DOHH2 (cell line): ENCODE results near the gene LDLRAD4.

Source experiments
- H3F3A ChIP-seq: fragments of 200-600 bp; sonication (generic), shearing (Covaris generic); 2 replicates; pipeline ENCODE4 v1.6.0; 2016; ENCODE audit warnings: antibody characterized with exemption, mild to moderate bottlenecking; ENCODE audit not compliant: control insufficient read depth, insufficient read depth
- H3K27ac ChIP-seq: fragments of 200-600 bp; sonication (generic); 2 replicates; pipeline ENCODE4 v1.5.1; 2014; ENCODE audit warnings: low read depth, mild to moderate bottlenecking, low read length, moderate library complexity
- H3K27me3 ChIP-seq: fragments of 200-600 bp; sonication (generic); 2 replicates; pipeline ENCODE4 v1.6.1; 2014; ENCODE audit warnings: mild to moderate bottlenecking, low read length, mixed read lengths; ENCODE audit not compliant: control insufficient read depth
- H3K36me3 ChIP-seq: fragments of 200-600 bp; sonication (generic); 2 replicates; pipeline ENCODE4 v1.6.1; 2014; ENCODE audit warnings: mild to moderate bottlenecking, low read length, moderate library complexity, mixed read lengths; ENCODE audit not compliant: control insufficient read depth
- H3K4me1 ChIP-seq: fragments of 200-600 bp; sonication (generic); 2 replicates; pipeline ENCODE4 v1.6.1; 2014; ENCODE audit warnings: mild to moderate bottlenecking, low read length, mixed read lengths; ENCODE audit not compliant: control insufficient read depth
- H3K4me2 ChIP-seq: fragments of 200-600 bp; sonication (generic); 2 replicates; pipeline ENCODE4 v1.6.0; 2014; ENCODE audit warnings: mild to moderate bottlenecking, low read length, moderate library complexity
- H3K4me3 ChIP-seq: fragments of 200-600 bp; sonication (generic); 2 replicates; pipeline ENCODE4 v1.5.1; 2014; ENCODE audit warnings: mild to moderate bottlenecking, low read length, mixed read lengths
- H3K79me2 ChIP-seq: fragments of 200-600 bp; sonication (generic); 2 replicates; pipeline ENCODE4 v1.6.1; 2014; ENCODE audit warnings: mild to moderate bottlenecking, low read length, mixed read lengths; ENCODE audit not compliant: control insufficient read depth
- H3K9me2 ChIP-seq: fragments of 200-600 bp; sonication (generic); replicated peaks from 2 replicates; pipeline ENCODE4 v1.6.1; 2014; ENCODE audit warnings: mild to moderate bottlenecking, low read length, mixed read lengths; ENCODE audit not compliant: control insufficient read depth
- H3K9me3 ChIP-seq: fragments of 200-600 bp; sonication (generic); 2 replicates; pipeline ENCODE4 v1.6.1; 2014; ENCODE audit warnings: antibody characterized with exemption, low read length, mixed read lengths; ENCODE audit not compliant: control insufficient read depth, insufficient read depth
- H4K20me1 ChIP-seq: fragments of 200-600 bp; sonication (generic); 2 replicates; pipeline ENCODE4 v1.6.0; 2014; ENCODE audit warnings: low read depth, mild to moderate bottlenecking, antibody characterized with exemption, low read length, moderate library complexity; ENCODE audit not compliant: control insufficient read depth, insufficient read depth
- CTCF ChIP-seq: fragments of 200-600 bp; sonication (generic); IDR thresholded peaks from one replicate; pipeline ENCODE4 v1.5.1; 2014; ENCODE audit warnings: antibody characterized with exemption, mild to moderate bottlenecking, low read depth, low read length; ENCODE audit not compliant: poor library complexity, severe bottlenecking
- EZH2phosphoT487 ChIP-seq: fragments of 200-600 bp; sonication (generic); IDR thresholded peaks from 2 replicates; pipeline ENCODE4 v1.6.1; 2017; ENCODE audit warnings: borderline replicate concordance, mild to moderate bottlenecking, antibody characterized with exemption, low read length, moderate library complexity, mixed read lengths

LDLRAD4 gene

GRCh38 chr18:13306583-13306982, 88.0 kb downstream of the LDLRAD4 start:
- H4K20me1 ChIP-seq = no peaks in the 10 kb centered on the region
- no peaks in the 10 kb centered on the region for H3K79me2 ChIP-seq
- H3K27me3 ChIP-seq = peaks cover 2% of the 10 kb centered on the region; the same call in 1 of the 2 replicates
- no peaks in the 10 kb centered on the region for H3K9me2 ChIP-seq
- TF ChIP-seq EZH2phosphoT487 (no peak), CTCF (no peak)
- no peaks in the 10 kb centered on the region for H3F3A ChIP-seq
- H3K27ac ChIP-seq = no peak overlapping the region
- no peaks in the 10 kb centered on the region for H3K9me3 ChIP-seq
- H3K4me3 ChIP-seq = no peak overlapping the region
- no peak overlapping the region for H3K4me2 ChIP-seq
- H3K36me3 ChIP-seq = no peaks in the 10 kb centered on the region
- no peaks in the 10 kb centered on the region for H3K4me1 ChIP-seq

DNA sequence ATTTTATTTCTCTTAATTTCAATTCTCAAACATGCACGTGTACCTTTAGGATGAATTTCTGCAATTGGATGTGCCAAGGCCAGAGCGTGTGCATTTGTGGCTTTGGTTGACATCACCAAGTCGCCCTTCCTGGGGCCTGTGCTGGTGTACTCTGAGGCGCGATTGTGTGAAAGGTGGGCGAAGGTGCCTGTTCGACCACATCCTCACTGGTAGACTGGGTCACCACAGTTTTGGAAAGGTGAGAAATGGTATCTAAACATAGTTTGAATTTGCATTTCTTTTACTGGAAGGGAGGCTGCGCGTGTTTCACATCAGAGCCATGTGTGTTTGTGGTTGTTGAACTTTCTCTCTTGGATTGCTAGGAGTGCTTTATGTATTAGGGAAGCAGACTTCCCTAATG, 89.8 kb downstream of the LDLRAD4 start:
- Histone ChIP-seq H4K20me1 (no peaks in the 10 kb centered on the region), H3K27ac (no peak overlapping the region), H3K36me3 (no peaks in the 10 kb centered on the region), H3F3A (no peaks in the 10 kb centered on the region), H3K4me2 (no peak overlapping the region), H3K4me1 (no peaks in the 10 kb centered on the region), H3K4me3 (no peak overlapping the region), H3K79me2 (no peaks in the 10 kb centered on the region), H3K9me3 (no peaks in the 10 kb centered on the region), H3K9me2 (no peaks in the 10 kb centered on the region), H3K27me3 (peaks cover 2% of the 10 kb centered on the region; the same call in 1 of the 2 replicates)
- no peak for TF ChIP-seq CTCF
- no peak for TF ChIP-seq EZH2phosphoT487

- Histone ChIP-seq H3K9me2 (no peaks in the 10 kb centered on the region), H3K27ac (no peak overlapping the region), H3K4me1 (no peaks in the 10 kb centered on the region), H3K79me2 (no peaks in the 10 kb centered on the region), H3K36me3 (no peaks in the 10 kb centered on the region), H3K4me2 (no peak overlapping the region), H3K9me3 (no peaks in the 10 kb centered on the region), H4K20me1 (no peaks in the 10 kb centered on the region), H3K4me3 (no peak overlapping the region), H3F3A (no peaks in the 10 kb centered on the region), H3K27me3 (peaks cover 2% of the 10 kb centered on the region; the same call in 1 of the 2 replicates)
- TF ChIP-seq CTCF (no peak), EZH2phosphoT487 (no peak)
Measured at GRCh38 chr18:13309031-13309747, 90.6 kb downstream of the LDLRAD4 start.
